Activated T-cell treated with anti-CD3 and anti-CD28 coated beads for 4 hours (primary cell): ENCODE results near the gene WDR62.

Source experiments
- DNase-seq: peaks from one replicate; pipeline ENCODE4 v3.0.0-alpha.2; 2020

WDR62 gene

DNA sequence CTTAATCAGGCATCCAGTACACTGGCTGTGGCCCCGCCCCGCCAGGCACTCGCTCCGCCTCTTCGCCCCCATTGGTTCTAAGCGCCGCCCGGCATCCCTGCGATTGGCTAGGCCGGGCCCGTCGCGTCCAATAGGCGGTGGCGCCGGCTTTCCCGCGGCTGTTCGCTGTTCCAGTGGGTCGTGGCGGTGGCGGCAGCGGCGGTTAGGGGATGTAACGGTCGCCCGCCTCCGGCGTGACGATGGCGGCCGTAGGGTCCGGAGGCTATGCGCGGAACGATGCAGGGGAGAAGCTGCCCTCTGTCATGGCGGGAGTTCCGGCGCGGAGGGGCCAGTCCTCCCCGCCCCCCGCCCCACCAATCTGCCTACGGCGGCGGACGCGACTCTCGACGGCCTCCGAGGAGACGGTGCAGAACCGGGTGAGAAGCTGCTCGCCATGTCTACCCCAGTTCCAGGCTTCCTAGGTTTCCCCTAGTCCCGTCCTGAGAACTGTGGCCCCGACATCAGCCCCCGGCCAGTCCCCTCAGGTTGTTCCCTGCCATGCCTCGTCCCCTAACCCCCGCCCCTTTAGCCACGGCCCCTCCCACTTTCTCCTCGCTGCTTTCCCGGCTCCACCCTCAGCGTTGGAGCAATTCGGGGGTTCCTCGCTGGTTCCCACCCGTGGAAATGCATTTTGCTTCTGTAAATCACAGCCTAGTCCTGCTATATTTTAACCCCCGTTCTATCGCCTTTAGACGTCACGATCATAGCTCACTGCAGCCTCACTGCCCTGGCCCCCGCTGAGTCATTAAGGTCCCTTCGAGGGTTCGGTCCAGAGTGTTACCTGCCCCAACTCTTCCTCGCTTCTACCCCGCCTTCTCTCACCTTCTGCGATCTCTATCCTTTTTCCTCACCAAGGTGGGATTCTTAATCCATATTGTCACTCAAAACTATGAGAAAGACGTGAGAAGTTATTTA, at the start of gene WDR62:
TSS of gene WDR62 (plus strand) at position 165 of the 954 bp plus-strand sequence. CDS start at position 240, 75 bp downstream.
- peak; percentile 92 for DNase-seq

DNA sequence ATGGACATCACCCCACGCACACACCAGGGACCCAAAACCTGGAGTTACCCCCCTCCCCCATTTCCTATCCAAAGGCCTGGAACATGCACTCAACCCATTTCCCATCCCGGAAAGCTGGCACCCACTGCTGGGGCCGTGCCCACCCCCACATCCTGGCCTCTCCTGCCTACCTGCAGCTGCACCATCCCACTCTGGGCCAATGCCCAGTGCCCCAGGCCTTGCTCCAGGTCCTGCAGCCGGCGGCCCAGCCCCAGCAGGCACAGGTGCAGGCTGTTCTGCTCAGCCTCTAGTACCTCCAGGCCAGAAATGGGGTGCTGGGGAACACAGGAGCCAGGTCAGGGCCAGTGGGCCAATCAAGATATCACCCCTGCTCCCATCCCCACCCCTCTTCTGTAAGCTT, 47.7 kb upstream of the WDR62 start:
- DNase-seq: no peak

DNA sequence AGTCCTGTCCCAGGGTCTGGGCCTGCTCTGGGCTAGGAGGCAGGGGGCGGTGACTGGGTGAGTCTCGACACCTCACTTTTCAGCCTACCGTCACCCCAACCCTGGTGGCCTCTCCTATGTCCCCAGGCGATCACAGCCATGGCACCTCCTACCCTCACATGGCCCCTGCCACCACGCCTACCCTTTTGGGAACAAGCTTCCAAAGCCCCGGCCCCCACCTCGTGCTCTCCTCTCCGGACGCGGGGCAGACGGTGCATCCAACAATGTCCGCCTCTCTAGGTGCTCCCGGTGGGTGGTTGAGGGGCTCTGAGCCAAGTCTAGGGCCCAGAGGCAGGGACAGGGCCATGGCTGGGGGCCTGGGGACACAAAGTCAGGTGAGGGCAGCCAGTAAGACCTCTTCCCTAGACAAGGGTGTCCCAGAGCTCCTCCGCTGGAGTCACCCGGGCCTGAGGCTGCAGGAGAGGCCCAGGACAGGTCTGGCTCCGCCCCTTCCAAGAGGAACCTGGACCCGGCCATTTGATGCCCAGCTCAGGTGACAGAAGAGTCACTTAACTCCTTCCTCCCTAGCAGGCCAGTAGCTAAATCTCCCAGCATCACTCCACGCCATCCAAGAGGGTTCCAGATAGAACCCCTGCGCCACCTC, 46.2 kb upstream of the WDR62 start, which contains the start of gene SYNE4:
TSS of gene SYNE4 (minus strand) at position 478 of the 643 bp plus-strand sequence. CDS start at position 346, 132 bp downstream.
- DNase-seq: no peak

DNA sequence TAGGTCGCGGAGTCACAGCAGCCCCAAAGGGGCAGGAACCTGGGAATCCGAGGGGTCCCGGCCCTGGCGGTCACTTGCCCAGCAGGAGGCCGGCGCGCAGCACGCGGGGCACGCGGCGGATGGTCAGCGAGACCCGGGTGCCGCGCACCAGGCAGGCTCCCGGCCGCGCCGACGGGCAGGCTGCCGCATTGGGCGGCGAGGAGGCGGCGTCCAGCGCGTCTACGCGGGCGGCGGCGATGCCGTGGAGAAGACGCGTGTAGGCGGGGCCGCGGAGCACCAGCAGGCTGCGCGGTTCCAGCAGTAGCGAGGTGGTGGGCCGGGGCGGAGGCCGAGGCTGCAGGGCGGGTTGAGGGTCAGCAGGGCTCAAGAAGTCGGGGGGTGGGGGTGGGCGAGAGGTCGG, 45.5 kb upstream of the WDR62 start:
- DNase-seq: no peak

DNA sequence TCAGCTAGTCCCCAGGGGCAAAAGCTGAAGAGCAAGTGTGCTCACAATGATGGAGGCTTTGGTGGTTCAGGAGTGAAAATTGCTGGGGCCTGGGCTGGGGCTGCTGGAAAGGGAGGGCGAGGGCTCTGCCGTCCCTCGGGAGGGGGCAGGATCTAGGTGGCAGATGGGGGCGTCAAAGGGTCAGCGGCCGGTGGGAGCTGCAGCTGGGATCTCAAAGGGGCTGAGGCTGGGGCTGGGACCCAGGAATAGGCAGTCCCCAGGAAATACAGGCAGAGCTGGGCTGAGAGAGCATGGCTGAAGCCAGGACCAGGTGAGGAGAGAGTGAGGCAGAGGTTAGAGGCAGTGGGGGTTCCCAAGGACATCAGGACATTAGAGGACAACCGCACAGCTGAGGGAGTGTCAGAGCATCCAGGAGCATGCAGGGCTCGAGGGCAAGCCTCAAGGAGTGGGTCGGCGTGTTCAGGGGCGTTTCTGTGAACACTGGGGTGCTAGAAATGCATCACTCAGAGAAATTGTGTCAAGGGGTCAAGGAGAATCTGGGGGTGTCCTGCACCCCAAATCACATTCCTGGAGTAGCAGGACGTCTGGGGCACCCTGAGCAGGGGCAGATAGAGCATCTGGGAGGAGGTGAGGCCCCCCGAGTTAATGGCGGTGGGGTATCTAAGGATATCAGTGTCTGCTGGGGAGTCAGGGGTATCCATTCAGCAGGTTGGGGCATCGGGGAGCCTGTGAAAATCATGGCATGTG, 44.9 kb upstream of the WDR62 start:
- DNase-seq: no peak

DNA sequence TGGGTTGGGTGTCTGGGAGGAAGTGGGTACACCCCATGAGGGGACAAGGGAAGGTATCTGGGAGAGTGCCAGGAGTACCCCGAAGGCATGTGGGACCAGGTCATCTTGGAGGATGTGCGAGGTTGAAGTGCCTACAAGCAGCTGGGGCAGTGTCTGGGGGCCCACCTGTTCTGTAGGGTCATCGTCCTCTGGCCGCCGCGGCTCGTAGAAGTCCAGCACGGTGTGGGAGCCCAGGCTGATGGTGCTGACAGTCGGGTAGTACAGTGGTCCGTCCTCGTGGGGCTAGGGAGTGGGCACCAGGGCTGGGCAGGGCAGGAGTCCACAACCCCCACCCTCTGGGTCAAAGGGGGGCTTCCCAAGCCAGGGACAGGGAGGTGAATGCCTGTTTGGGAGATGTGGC, 44.3 kb upstream of the WDR62 start:
- no peak for DNase-seq

DNA sequence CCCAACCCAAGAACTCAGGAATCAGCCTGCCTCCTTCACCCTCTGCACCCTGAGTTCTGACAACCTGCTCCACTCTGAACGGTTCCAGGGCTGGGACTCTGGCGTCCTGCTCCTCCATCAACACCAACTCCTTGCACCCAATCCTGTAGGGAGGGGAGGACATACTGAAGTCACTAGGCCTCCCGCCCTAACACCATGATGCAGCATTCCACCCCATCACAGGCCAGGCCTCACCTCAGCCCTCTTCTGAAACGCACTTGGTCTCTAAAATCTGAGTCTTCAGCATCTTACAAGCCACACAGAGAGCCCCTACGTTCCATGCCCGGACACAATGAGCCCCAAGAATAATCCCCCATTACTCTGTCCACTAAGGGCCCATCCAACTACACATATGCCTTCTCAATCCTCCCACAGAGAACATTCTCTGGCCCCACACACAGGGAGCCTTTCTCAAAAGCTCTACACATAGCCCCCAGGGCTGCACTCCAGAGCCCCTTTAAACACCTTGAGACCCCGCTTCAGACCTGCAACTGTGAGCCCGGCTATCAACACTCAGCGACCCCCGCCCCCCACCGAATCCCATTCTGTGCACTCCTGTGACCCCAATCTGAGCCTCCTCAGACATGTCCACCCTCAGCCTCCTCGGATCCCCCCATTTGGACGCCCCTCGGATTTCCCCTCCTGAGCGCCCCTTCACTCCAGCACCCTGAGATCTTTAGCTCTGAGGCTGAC, 41.3 kb upstream of the WDR62 start:
- DNase-seq: no peak

DNA sequence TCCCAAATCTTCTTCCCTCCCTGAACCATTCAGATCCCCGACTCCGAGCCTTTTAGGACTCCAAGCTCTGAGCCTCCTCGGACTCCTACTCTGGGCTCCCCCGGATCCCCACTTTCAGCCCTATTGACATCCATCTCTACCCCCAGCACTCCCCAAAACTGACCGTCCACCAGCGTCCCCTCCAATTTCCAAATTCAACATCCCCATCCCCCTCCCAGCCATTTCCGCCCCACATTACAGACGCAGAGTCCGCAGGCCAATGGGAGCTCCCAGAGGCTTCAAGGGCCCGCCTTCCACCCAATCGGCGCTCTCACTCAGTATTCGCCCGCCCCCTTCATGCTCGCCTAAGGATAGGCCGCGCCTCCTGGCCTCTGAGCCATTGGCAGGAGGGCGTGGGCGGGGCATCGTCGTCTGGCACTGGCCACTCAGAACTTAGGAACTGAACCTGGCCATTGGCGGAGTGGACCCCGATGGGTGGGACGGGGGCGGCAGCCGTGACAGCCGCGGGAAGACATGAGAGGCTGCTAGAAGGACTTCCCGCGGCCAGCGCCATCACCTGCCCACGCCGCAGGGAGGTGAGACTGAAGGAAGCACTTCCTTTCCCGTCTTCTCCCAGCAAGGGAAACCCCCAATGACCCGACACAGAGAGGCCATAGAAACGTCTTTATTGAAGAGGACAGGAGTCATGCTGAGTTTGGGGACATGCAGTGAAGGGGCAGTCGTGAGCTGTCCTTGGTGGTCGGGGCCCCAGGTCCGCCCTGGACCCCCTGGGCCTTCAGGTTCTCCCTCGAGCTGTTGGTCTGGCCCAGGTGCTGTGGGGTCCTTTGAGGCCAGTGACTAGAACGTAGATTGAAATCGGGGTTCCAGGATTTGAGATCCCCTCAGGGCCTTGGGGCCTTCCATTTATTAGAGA, 40.4 kb upstream of the WDR62 start, which contains the start of gene ALKBH6:
TSS of gene ALKBH6 (minus strand) at position 202 of the 913 bp plus-strand sequence. CDS start 816 bp downstream, outside the sequence.
- DNase-seq: peak; percentile 97

DNA sequence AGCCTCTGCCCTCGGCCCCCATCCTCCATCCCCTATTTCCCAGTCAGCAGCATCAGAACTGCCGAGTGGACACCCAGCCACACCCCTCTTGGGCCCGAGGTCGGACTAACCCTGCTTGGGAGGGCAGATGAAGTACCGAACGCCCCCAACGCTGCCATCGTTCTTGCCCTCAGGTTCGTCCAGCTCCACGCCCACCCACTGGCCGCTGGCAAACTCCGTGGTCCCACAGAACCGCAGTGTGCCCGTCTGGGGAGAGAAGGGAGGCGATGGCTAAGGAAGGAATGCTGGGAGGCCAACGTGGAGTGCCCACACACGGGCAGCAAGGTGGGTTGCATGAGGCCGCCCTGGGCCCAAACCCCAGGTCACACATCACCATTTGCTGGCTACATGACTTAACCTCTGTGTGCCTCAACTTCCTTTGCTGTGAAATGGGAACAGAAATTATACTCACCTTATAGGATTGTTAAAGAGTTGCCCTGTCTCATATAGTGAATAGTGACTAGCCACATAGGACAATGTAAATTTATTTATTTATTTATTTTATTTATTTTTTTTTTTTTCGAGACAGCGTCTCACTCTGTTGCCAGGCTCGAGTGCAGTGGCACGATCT, 35.5 kb upstream of the WDR62 start:
- no peak for DNase-seq

DNA sequence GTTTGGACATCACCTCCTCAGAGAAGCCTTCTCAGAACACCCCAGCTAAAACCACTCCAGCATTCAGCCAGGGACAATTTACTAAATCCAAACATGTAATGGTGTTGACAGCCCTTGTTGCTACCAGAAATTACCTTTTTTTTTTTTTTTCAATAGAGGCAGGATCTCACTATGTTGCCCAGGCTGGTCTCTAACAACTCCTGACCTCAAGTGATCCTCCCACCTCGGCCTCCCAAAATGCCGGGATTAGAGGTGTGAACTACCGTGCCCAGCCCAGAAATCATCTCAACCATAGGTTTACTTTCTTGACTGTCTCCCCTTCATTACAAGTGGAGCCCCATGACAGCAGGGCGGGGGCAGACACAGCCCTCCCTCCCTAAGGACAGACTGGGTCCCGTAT, 31.3 kb upstream of the WDR62 start:
- DNase-seq: no peak

DNA sequence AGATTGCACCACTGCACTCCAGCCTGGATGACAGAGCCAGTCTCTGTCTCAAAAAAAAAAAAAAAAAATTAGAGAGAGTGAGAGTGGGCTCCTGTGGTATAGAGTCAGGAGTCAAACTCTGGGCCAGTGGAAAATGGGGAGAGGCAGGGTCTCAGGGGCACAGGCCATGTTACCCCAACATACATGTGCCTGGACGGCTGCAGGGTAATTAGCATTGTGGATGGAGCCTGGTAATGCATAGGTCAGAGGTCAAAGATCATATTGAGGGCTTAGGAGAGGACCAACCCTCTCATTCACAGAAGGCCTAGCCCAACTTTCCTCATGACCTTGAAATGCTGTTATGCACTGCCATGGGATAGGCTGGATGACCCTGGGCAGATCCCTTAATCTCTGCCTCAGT, 29.2 kb upstream of the WDR62 start:
- no peak for DNase-seq

DNA sequence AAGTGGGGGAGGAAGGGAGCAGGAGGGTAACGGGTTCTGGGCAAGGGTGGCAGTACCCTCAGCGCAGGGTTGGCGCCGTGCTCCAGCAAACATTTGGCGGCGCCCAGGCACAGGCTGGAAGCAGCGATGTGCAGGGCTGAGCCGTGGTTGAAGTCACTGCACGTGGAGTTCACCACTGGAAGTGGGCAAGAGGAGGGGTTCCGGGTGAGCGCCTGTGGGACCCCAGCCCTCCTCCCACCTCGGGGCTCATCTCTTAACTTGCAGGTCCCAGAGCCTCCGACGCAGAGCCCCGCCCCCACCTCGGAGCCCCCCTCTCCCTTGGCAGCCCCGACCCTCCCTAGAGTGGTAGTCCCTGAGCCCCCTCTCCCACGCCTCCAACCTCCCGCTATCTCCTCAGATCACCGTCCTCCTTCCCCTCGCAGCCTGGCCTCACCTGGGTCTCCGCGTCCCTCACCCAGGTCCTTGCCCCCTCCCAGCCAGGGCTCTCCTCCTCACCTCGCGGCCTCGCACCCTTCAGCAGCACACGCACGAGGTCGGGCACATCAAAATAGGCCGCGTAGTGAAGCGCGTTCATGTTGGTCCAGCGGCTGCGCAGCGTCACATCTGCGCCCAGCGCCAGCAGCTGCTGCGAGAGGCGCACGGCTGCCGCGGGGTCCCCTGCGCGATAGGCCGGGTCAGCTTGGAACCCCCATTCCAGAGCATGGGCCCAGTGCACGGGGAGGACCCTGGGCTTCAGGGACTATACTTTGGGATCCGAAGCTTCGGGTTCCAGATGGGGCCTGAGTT, 28.4 kb upstream of the WDR62 start:
- no peak for DNase-seq

DNA sequence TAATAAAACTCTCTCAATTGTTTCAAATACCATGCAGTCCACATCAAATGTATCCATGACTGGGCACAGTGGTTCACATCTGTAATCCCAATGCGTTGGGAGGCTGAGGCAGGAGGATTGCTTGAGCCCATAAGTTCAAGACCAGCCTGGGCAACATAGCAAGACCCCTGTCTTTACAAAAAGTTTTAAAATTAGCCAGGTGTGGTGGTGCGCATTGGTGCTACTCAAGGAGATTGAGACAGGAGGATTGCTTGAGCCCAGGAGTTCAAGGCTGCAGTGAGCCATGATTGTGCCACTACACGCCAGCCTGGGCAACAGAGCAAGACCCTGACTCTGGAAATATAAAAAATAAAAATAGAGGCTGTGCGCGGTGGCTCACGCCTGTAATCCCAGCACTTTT, 27.0 kb upstream of the WDR62 start:
- DNase-seq: no peak

DNA sequence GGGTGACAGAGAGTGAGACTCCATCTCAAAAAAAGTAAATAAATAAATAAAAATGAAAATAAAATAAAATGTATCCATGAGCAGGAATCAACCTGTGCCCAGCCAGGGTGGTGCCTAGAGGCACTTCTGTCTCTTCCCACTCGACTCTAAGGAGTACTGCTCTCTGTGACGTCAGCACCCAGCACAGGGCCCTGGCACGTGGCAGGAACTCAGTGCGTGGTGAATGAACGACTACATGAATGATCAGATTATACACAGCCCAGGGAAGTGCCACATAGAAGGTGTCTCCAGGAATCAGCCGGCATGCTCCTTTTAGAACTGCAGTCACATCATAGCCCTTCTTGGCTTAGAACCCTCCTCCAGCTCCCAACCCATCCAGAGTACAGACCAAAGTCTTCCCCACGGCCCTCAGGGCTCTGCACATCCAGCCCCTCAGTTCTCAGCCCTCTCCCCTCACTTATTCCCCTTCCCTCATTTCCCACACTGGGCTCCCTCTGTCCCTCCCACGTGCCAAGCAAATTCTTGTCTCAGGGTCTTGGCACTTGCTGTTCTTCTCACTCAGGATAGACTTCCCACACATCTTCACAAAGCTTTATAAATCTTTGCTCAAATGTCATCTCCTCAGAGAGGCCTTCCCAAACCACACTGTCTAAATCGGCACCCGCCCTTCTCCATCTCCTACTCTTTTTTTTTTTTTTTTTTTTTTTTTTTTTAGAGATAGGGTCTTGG, 26.2 kb upstream of the WDR62 start:
- DNase-seq: no peak

DNA sequence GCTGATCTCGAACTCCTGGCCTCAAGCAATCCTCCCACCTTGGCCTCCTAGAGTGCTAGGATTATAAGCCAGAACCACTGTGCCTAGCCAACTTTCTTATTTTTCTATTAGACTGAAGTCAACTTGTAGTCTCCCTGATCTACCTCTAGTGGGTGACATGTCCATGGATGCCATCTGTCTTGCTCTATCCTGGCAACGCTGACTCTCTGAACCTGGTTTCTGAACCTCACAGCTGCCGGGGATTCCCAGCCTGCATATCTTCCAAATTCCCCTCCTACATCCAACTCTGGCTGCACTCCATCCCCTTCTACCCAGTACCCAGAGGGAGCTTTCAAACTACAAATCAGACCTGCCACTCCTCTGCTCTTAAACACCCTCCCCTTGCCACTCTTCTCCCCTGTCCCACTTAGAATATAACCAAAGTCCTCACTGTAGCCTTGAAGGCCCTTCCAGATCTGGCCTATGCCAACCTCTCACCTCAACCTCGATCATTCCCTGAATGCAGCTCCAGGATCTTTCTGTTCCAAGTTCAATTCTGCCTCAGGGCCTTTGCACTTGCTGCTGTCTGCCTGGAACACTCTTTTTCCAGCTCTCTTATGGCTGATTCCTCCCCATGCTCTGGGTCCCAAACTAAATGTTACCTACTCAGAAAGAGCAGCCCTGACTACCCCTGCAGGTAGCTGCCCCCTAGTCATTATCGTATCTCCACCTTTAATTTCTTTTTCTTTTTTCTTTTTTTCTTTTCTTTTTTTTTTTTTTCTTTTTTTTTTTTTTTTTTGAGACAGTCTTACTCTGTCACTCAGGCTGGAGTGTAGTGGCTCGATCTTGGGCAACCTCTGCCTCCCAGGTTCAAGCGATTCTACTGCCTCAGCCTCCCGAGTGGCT, 24.2 kb upstream of the WDR62 start:
- DNase-seq: no peak

DNA sequence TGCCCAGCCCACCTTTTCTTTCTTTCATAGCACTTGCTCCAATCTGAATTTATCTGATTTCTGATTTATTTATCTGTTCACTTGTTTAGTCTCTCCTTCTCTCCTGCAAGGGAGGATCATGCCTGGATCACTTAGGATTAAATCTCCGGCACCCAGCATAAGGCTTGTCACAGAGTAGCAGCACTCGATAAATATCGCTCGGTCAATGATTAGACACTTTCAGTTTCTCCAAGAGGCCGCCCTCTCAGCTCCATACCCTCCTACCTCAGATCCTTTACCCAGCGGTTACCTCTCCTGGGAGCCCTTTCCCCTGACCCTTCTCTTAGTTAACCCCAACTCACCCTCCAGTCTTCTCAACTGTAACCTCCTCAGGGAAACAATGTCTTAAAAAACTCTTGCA, 23.4 kb upstream of the WDR62 start:
- no peak for DNase-seq

DNA sequence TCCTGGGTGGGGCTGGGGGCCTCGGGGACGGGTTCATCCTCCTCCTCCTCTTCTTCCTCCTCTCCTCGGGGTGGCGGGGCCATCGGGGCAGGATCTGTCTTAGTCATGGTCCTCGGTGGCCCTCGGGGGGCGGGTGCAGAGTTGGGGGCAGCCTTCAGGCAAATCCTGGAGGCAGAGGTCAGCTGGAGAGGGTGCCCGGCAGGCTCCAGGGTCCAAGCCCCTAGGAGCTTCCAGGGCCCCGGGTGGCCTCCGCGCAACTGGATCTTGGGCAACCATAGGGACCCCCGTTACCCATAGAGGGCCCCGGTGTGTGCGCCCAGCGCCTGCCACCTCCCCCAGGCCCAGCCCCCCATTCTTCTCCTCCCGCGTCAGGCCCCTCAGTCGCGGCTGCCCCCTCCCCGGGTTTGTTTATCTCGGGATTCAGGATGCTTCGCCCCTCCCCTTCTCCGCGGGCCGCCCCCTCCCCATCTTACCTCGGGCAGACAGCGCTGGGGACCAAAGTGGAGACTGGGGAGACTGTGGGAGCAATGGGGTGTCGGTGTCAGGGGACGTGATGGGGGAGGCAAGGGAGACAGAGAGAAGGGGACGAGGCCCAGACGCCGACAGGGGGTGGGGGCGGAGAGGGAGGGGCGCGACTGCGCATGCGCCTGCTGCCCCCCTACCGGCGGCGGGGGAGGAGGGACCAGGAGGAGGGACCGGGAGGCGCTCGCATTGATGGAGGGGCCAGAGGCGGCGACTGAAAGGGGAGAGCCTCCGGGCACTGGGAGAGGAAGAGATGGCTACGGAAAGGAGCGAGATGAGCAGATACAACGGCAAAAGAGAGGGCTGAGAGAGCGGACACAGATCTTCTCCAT, 22.2 kb upstream of the WDR62 start, which contains the start of gene CLIP3:
TSS of gene CLIP3 (minus strand) at position 623 of the 854 bp plus-strand sequence. CDS start at position 107, 516 bp downstream.
- peak; percentile 49 for DNase-seq
